IPS-15b (cell line): ENCODE data around the gene LRRC8B.
"Not testable (repeated sequence)": the region's sequence is repeated elsewhere in the genome, so short reads cannot be mapped to it uniquely, and the experiment has no call there.

Experiments
- H3K27me3 ChIP-seq: one replicate; pipeline ENCODE4 v1.6.1; 2013; ENCODE audit warnings: low read length; ENCODE audit not compliant: control insufficient read depth, insufficient read depth
- H3K36me3 ChIP-seq: one replicate; pipeline ENCODE4 v1.6.1; 2013; ENCODE audit warnings: low read length; ENCODE audit not compliant: control insufficient read depth, insufficient read depth
- H3K4me1 ChIP-seq: one replicate; pipeline ENCODE4 v1.6.1; 2013; ENCODE audit warnings: mild to moderate bottlenecking, low read length; ENCODE audit not compliant: control insufficient read depth, insufficient read depth
- H3K4me3 ChIP-seq: one replicate; pipeline ENCODE4 v1.5.1; 2013; ENCODE audit warnings: low read depth, low read length
- H3K9ac ChIP-seq: one replicate; pipeline ENCODE4 v1.6.1; 2013; ENCODE audit warnings: low read depth, mild to moderate bottlenecking, low read length
- H3K9me3 ChIP-seq: one replicate; pipeline ENCODE4 v1.6.1; 2013; ENCODE audit warnings: mild to moderate bottlenecking, low read length; ENCODE audit not compliant: control insufficient read depth, insufficient read depth

LRRC8B gene

DNA sequence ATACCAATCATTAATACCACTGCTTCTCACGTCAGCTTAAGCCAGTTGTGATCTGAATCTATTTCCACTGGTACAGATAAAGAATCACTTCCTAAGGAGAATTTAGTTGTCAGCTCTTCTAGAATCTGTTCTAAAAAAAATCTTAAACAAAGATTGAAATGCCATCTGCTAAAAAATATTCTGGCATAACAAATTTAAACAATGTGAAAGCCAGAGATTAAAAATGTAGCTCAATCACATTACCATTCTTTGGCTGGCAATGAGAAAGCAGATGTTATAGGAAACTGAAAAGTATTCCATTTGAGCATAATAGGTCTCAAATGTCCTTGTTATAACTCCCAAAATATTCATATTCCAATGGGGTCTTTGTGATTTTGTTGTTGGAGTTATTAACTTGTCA is 21.7 kb upstream of the LRRC8B start:
- Histone ChIP-seq H3K36me3 (no peaks in the 10 kb centered on the region), H3K27me3 (peaks cover 5% of the 10 kb centered on the region), H3K9me3 (no peaks in the 10 kb centered on the region), H3K4me3 (no peak overlapping the region), H3K9ac (no peak overlapping the region), H3K4me1 (no peaks in the 10 kb centered on the region)

DNA sequence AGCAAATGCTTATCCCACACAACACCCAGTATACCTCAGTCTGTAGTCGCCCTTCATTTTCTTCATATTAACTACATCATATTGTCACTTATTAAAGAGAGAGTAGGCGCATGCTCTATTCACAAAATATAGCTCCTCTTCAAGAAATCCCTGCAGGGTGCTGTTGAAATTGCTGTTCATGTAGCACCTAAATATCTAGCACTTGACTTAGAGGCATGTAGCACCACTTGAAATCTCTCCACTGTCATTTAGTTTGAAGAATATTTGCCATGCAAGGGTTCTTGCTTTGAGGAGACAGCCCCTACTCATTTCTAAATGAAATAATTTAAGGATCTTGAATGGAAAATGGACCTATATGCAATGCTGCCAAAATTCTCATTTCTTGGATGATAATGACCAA is 20.9 kb upstream of the LRRC8B start:
- peaks cover 5% of the 10 kb centered on the region for H3K27me3 ChIP-seq
- H3K4me3 ChIP-seq, result no peak overlapping the region
- no peak overlapping the region for H3K9ac ChIP-seq
- H3K4me1 ChIP-seq, result no peaks in the 10 kb centered on the region
- no peaks in the 10 kb centered on the region for H3K9me3 ChIP-seq
- H3K36me3 ChIP-seq, result no peaks in the 10 kb centered on the region

DNA sequence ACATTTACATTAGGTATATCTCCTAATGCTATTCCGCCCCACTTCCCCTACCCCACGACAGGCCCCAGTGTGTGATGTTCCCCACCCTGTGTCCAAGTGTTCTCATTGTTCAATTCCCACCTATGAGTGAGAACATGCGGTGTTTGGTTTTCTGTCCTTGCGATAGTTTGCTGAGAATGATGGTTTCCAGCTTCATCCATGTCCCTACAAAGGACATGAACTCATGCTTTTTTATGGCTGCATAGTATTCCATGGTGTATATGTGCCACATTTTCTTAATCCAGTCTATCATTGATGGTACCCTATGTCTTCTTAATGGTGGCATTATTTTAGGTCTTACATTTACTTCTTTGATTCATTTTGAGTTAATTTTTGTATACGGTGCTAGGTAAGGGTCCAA is 14.6 kb upstream of the LRRC8B start:
- H3K36me3 ChIP-seq, H3K27me3 ChIP-seq, H3K9me3 ChIP-seq, H3K4me1 ChIP-seq, H3K4me3 ChIP-seq, H3K9ac ChIP-seq: not testable (repeated sequence)

DNA sequence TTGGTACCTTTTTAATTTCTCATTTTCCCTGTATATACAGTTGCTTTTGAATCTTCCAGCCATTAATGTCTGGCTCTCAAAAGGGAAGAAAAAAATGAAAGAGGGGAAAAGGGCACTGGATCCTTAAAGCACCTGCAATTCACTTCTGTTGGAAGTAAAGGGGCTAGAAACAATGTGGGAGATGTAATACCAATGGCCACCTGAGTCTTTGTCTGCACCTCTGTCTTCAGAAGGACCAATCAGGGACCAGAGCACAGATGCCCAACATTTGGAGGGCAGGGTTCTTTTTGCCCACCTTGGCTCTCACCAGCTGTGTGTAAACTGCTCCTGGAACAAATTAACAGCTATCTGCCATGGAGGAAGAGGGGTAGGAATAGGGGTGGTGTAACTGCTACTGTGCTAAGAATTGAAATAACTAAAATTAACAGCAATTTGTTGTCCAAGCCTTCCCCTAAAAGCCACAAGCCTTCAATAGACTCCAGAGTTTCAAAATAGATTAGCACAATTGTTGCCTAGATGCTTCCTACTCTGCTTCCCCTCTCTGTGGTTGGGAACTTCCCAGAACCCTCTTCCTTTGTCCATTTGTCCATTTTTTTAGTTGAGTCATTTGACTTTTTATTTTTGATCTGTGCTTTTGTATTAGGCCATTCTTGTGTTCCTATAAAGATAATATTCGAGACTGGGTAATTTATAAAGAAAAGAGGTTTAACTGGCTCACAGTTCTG is 11.5 kb upstream of the LRRC8B start:
- Histone ChIP-seq H3K9me3 (no peaks in the 10 kb centered on the region), H3K36me3 (no peaks in the 10 kb centered on the region), H3K9ac (no peak overlapping the region), H3K4me1 (no peaks in the 10 kb centered on the region), H3K27me3 (no peaks in the 10 kb centered on the region), H3K4me3 (no peak overlapping the region)

DNA sequence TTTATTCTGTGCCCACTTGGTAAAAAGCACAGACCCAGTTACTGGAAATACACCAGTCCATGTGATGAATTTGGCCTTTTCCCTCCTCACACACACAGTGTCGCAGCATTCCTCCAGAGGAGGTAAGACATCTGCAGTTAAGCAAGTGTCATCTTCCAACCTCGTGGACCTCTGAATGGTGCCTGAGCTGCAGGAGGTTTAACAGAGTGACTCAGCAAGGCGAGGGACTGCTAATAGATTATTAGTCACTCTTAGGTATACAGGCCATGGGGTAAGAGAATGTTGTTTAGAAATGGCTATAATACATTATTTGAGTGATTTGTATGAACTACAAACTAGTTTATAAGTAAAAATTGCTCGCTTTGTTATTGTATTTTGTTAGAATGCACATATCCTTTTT is 8.6 kb upstream of the LRRC8B start:
- H3K27me3 ChIP-seq, result no peaks in the 10 kb centered on the region
- H3K9me3 ChIP-seq, result no peaks in the 10 kb centered on the region
- no peaks in the 10 kb centered on the region for H3K36me3 ChIP-seq
- H3K4me1 ChIP-seq, result no peaks in the 10 kb centered on the region
- H3K9ac ChIP-seq, result no peak overlapping the region
- H3K4me3 ChIP-seq, result no peak overlapping the region

DNA sequence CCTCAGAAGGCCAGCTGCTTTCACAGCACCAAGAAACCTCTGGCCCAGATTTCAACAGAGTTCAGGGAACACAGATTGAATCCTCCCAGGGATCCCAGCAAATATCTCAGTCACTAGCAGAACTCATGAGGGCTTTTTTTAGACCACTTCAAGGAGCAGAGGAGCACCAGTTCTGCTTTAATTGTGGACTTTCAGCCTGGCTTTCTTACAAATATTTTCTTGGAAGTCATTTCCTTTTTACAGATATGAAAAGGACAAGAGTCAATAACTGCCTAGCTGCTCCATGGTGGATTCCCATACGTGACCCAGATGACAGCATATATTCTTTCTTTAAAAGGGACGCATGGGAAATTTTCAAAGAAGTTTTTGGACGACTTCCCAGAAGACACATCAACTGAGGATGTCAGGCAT is 6.4 kb upstream of the LRRC8B start:
- H3K9me3 ChIP-seq, result no peaks in the 10 kb centered on the region
- no peak overlapping the region for H3K9ac ChIP-seq
- peaks cover 3% of the 10 kb centered on the region for H3K4me1 ChIP-seq
- H3K4me3 ChIP-seq, result no peak overlapping the region
- H3K27me3 ChIP-seq, result no peaks in the 10 kb centered on the region
- H3K36me3 ChIP-seq, result no peaks in the 10 kb centered on the region

DNA sequence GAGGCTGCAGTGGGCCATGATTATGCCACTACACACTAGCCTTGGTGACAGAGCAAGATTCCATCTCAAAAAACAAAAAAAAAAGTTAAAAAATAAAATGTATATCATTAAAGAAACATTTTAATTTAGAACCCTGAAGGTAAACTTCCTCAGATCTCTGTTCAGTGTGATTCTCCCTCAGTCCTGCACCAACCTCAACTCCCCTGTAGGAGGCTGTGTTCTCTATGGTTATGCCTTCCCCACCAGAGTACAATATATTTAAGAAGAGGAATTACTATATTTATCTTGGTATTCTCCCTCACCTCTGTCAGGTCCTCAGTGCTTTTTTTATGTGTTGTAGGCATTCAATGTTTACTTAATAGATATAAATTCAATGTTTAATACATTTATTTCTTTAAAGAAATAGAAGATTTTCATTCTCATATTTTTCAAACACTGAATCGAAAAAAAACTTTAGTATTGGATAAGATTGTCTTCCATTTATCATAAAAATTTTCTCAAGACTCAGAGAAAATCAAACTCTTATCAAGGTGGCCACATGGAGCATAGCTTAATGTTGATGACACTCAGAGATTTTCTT is 4.8 kb upstream of the LRRC8B start:
- Histone ChIP-seq H3K9me3 (no peaks in the 10 kb centered on the region), H3K36me3 (no peaks in the 10 kb centered on the region), H3K9ac (no peak overlapping the region), H3K4me1 (peaks cover 7% of the 10 kb centered on the region), H3K27me3 (no peaks in the 10 kb centered on the region), H3K4me3 (no peak overlapping the region)

DNA sequence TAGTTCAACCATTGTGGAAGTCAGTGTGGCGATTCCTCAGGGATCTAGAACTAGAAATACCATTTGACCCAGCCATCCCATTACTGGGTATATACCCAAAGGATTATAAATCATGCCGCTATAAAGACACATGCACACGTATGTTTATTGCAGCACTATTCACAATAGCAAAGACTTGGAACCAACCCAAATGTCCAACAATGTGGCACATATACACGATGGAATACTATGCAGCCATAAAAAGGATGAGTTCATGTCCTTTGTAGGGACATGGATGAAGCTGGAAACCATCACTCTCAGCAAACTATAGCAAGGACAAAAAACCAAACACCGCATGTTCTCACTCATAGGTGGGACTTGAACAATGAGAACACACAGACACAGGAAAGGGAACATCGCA is 2.7 kb upstream of the LRRC8B start:
- peaks cover 11% of the 10 kb centered on the region for H3K4me1 ChIP-seq
- not testable (repeated sequence) for H3K36me3 ChIP-seq, H3K9me3 ChIP-seq, H3K4me3 ChIP-seq, H3K27me3 ChIP-seq, H3K9ac ChIP-seq

DNA sequence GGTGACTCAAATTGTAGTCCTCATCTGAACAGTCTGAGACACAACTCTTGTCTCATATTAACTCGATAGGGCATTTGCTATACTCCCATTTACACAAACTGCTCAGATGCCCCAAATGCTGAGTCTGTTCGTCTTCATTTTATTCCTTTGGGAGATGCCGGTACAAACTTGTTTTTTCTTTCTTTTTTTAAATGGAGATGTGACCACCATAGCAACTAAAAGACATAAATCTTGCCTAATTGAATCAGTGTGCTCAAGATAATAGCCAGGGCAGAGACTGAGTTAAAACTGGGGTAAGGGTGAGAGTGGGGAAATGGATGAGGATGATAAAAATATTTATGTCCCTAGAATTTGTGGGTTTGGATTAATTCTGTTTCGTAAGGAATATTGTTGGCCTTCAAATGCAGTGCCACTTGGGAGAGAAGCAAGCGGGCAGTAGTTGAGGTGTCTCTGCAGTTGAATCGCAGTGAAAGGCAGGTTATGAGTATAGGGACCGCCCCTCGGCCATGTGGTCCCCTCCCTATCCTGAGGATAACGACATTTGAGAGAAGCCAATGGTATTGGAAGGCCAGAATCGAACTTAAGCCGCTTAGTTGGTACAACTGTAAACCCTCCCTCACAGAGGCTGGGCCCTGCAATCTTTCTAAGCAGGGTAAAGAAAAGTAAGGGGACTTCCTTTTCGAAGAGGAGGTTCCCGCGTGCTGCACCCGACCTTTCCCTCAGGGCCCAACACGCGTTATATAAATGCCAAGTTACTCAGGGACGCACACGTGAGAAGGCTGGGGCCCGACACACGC is 859 bp upstream of the LRRC8B start:
- Histone ChIP-seq H3K4me1 (peaks cover 21% of the 10 kb centered on the region), H3K27me3 (no peaks in the 10 kb centered on the region), H3K9ac (peak overlapping the region; percentile 96), H3K4me3 (peak overlapping the region; percentile 95), H3K36me3 (no peaks in the 10 kb centered on the region), H3K9me3 (no peaks in the 10 kb centered on the region)

DNA sequence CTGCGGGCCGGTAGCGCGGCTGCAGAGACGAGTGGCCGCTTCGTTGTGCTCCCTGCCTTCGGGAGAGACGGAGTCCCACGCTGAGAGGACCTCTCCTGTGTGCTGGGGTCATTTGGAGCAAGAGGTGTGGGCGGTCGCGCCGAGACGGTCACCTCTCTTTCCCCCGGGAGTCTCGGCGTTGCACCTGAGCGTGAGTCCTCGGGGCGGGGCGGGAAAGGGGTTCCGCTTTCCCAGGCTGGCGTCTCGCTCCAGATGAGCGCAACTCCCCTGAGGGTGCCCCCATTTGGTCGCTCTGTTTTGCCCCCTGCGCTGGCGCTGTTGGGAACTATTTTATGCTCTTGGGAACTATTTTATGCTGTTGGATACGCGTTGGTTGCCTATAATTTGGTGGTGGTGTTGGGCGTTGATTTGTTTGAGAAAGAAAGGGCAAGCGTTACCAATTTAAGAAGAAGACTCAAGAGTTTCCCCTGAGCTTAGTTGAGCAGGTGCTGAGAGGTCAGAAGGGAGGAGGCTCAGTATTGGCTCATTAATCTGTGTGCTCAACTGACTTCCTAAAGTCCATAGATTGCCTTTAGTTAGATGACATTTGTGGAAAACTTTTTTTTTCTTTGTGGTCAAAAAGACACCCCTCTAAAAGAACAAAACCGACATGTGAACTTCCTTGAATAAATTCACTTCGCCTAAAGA is 683 bp downstream of the LRRC8B start:
- peak overlapping the region; percentile 95 for H3K4me3 ChIP-seq

DNA sequence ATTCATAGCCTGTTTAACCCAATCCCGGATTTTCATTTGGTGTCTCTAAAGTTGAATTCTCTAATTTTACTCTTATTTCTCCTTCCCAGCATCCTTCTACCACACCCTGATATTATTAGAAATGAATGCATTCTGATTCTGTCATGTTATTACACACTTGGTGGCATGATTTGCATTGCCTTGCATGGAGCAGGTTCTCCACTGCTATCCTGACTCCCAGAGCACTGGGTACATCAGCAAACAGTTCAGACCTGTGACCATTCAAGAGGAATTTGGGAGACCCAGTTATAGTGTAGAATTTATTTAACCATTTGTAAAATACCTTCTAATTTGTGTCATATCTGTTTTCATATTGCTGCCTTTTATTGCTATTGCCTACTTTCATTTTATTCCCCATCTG is 2.6 kb downstream of the LRRC8B start:
- H3K27me3 ChIP-seq, result no peaks in the 10 kb centered on the region
- H3K4me3 ChIP-seq, result no peak overlapping the region
- no peak overlapping the region for H3K9ac ChIP-seq
- peaks cover 29% of the 10 kb centered on the region for H3K4me1 ChIP-seq
- no peaks in the 10 kb centered on the region for H3K36me3 ChIP-seq
- no peaks in the 10 kb centered on the region for H3K9me3 ChIP-seq

More for the DNA sequence above, 683 bp downstream of the LRRC8B start:
- no peaks in the 10 kb centered on the region for H3K27me3 ChIP-seq
- H3K9me3 ChIP-seq, result no peaks in the 10 kb centered on the region
- peak overlapping the region; percentile 96 for H3K9ac ChIP-seq
- H3K4me1 ChIP-seq, result peaks cover 21% of the 10 kb centered on the region
- H3K36me3 ChIP-seq, result no peaks in the 10 kb centered on the region
